CD14-positive monocyte (primary cell): ENCODE data around the gene PCK2. TPM values are rescaled to one million over a fixed set of nuclear protein-coding genes. Genes with fewer than 3 reads are reported as not detected.
A peak's percentile ranks its signal among the peaks of the same experiment; 100 is the strongest.

Experiments used
- DNase-seq, 3 donors: peaks; one replicate each; pipeline ENCODE4 v3.0.0-alpha.2; 2011 to 2022
- H2AFZ ChIP-seq: 2 replicates; pipeline ENCODE4 v1.6.0; 2012; ENCODE audit warnings: mild to moderate bottlenecking, low read depth, low read length, inconsistent platforms; ENCODE audit not compliant: insufficient read depth, poor library complexity, severe bottlenecking
- H3K27ac ChIP-seq, 2 donors: 1 replicate in 1 of 2; 2 replicates in 1 of 2; pipeline ENCODE4 v1.5.1; 2012 to 2013; ENCODE audit warnings: low read length in 2 of 2, control low read depth in 1 of 2, inconsistent platforms in 1 of 2, low read depth in 1 of 2, mild to moderate bottlenecking in 1 of 2
- H3K27me3 ChIP-seq, 2 donors: one replicate each; pipeline versions ENCODE4 v1.6.0 to v1.6.1; 2011 to 2013; ENCODE audit warnings: low read length in 2 of 2; ENCODE audit not compliant: control insufficient read depth in 2 of 2, insufficient read depth in 2 of 2
- H3K36me3 ChIP-seq, 2 donors: replicated peaks in 1 of 2; 1 replicate in 1 of 2; 2 replicates in 1 of 2; pipeline versions ENCODE4 v1.5.1 to v1.6.1; 2012 to 2013; ENCODE audit warnings: low read length in 2 of 2, control low read depth in 1 of 2, inconsistent platforms in 1 of 2, mild to moderate bottlenecking in 1 of 2; ENCODE audit not compliant: insufficient read depth in 2 of 2, control insufficient read depth in 1 of 2
- H3K4me1 ChIP-seq, 2 donors: 1 replicate in 1 of 2; 2 replicates in 1 of 2; pipeline versions ENCODE4 v1.5.1 to v1.6.1; 2012 to 2013; ENCODE audit warnings: low read length in 2 of 2, control low read depth in 1 of 2, inconsistent platforms in 1 of 2, mild to moderate bottlenecking in 1 of 2, moderate library complexity in 1 of 2; ENCODE audit not compliant: insufficient read depth in 2 of 2, control insufficient read depth in 1 of 2
- H3K4me2 ChIP-seq: replicated peaks from 2 replicates; pipeline ENCODE3; 2012; ENCODE audit warnings: low read length, moderate library complexity, mild to moderate bottlenecking; ENCODE audit not compliant: poor library complexity, severe bottlenecking; ENCODE audit errors: extremely low read depth
- H3K4me3 ChIP-seq, 3 experiments: fragments of 200-600 bp in 1 of 3; sonication (generic) in 1 of 3; replicated peaks in 1 of 3; 1 replicate in 2 of 3; 2 replicates in 1 of 3; pipeline ENCODE4 v1.5.1; 2011 to 2013; ENCODE audit warnings: low read length in 3 of 3, mild to moderate bottlenecking in 3 of 3, control low read depth in 2 of 3, low read depth in 2 of 3, inconsistent platforms in 1 of 3, moderate library complexity in 1 of 3
- H3K79me2 ChIP-seq: 2 replicates; pipeline ENCODE4 v1.6.0; 2012; ENCODE audit warnings: mild to moderate bottlenecking, control low read depth, inconsistent platforms, low read length, moderate library complexity; ENCODE audit not compliant: insufficient read depth
- H3K9ac ChIP-seq: 2 replicates; pipeline ENCODE4 v1.6.0; 2017; ENCODE audit warnings: low read length, mild to moderate bottlenecking; ENCODE audit not compliant: insufficient read depth, poor library complexity, severe bottlenecking
- H3K9me3 ChIP-seq, 2 donors: replicated peaks in 1 of 2; 1 replicate in 1 of 2; 2 replicates in 1 of 2; pipeline versions ENCODE4 v1.5.1 to v1.6.1; 2012 to 2013; ENCODE audit warnings: low read length in 2 of 2, control low read depth in 1 of 2; ENCODE audit not compliant: control insufficient read depth in 1 of 2, insufficient read depth in 1 of 2
- H4K20me1 ChIP-seq: 2 replicates; pipeline ENCODE4 v1.6.0; 2012; ENCODE audit warnings: mild to moderate bottlenecking, low read length, control low read depth, moderate library complexity; ENCODE audit not compliant: insufficient read depth
- H3K27ac Mint-ChIP-seq, 7 donors: one replicate each; pipeline ENCODE4 v1.8.0; 2020; ENCODE audit warnings: mild to moderate bottlenecking in 7 of 7, mixed read lengths in 7 of 7, moderate library complexity in 6 of 7, inconsistent platforms in 2 of 7
- H3K27me3 Mint-ChIP-seq, 3 donors: one replicate each; pipeline ENCODE4 v1.8.0; 2021 to 2022; ENCODE audit warnings: low read depth in 3 of 3, mild to moderate bottlenecking in 3 of 3, mixed read lengths in 3 of 3, moderate library complexity in 3 of 3, inconsistent platforms in 1 of 3
- H3K36me3 Mint-ChIP-seq, 2 donors: one replicate each; pipeline ENCODE4 v1.8.0; 2020; ENCODE audit warnings: mixed read lengths in 2 of 2, inconsistent platforms in 1 of 2, mild to moderate bottlenecking in 1 of 2
- H3K4me1 Mint-ChIP-seq: one replicate; pipeline ENCODE4 v1.8.0; 2020; ENCODE audit warnings: mild to moderate bottlenecking, mixed read lengths
- H3K4me3 Mint-ChIP-seq, 2 donors: one replicate each; pipeline ENCODE4 v1.8.0; 2020; ENCODE audit warnings: mild to moderate bottlenecking in 2 of 2, mixed read lengths in 2 of 2, moderate library complexity in 1 of 2
- H3K9me3 Mint-ChIP-seq, 7 donors: one replicate each; pipeline ENCODE4 v1.8.0; 2020 to 2022; ENCODE audit warnings: mixed read lengths in 7 of 7, mild to moderate bottlenecking in 6 of 7, moderate library complexity in 6 of 7, inconsistent platforms in 2 of 7
- CTCF ChIP-seq: fragments of 200-600 bp; IDR thresholded peaks from one replicate; pipeline ENCODE4 v1.8.0; 2022; ENCODE audit warnings: antibody characterized with exemption, mild to moderate bottlenecking
- WGBS: methylation state at CpG from one replicate; pipeline ENCODE4 v1.1.5; 2013; ENCODE audit warnings: missing lambda C conversion rate; ENCODE audit not compliant: insufficient coverage; 5-methylcytosine and 5-hydroxymethylcytosine counted together
- intact Hi-C, 2 donors: fragments of 100-400 bp; cut with micrococcal nuclease; formaldehyde crosslinking; loops; one replicate each; pipeline versions ENCODE4 v1.15.0 to v1.15.1; 2023
- polyA plus RNA-seq, 3 donors: library from polyadenylated mRNA; depleted of rRNA in 1 of 3; unstranded in 2 of 3; stranded (reverse) in 1 of 3; fragments of 300-500 nt in 2 of 3; fragments of >200 nt in 1 of 3; fragmentation: Illumina TruSeq in 2 of 3; gene quantifications; 1 replicate in 2 of 3; 2 replicates in 1 of 3; pipeline ENCODE4 v1.2.3, GENCODE V29; 2012 to 2021

PCK2 gene
- polyA plus RNA-seq, 3 donors, result 29.9 to 34.2 (median 31.3) TPM

DNA sequence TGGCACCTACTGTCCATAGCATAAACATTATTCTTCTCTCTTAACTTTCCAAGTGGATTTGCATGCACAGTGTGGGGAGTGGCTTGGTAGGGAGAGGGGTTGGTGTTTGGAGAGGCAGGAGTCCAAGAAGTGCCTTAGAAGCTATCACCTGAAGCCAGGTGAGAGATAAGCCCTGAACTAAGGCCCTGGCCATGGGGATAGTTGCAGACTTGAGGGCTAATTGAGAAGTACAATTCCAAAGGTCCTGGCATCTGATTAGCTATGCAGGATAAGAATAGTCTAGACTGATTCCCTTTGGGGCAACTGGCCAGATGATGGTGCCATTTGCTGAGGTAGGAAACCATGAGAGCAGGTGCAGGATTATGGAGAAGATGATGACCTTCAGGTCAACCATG lies 2.0 kb upstream of the PCK2 start:
- Histone ChIP-seq H3K27ac (peak overlapping the region in 1 of 2 donors; percentile 92), H3K9ac (no peak overlapping the region), H3K4me3 (no peak overlapping the region), H3K4me1 (peaks cover 36 to 48% of the 10 kb centered on the region in 2 donors), H3K27me3 (no peaks in the 10 kb centered on the region), H2AFZ (peak overlapping the region; percentile 17), H3K36me3 (peaks cover 0 to 4% of the 10 kb centered on the region in 2 donors), H3K79me2 (peaks cover 30% of the 10 kb centered on the region), H3K9me3 (no peaks in the 10 kb centered on the region), H4K20me1 (peaks cover 8% of the 10 kb centered on the region), H3K4me2 (no peak overlapping the region)
- Mint-ChIP-seq H3K27me3 (peaks cover 0 to 2% (median 0%) of the 10 kb centered on the region in 3 donors), H3K36me3 (peaks cover 7 to 8% of the 10 kb centered on the region in 2 donors), H3K27ac (peak overlapping the region in 4 of 7 donors; percentile 79 to 95 (median 87)), H3K9me3 (peaks cover 0 to 3% (median 0%) of the 10 kb centered on the region in 7 donors), H3K4me3 (no peak overlapping the region), H3K4me1 (peaks cover 45% of the 10 kb centered on the region)
- intact Hi-C loops, result no loop called here
- no peak for TF ChIP-seq CTCF
- DNase-seq, result no peak

DNA sequence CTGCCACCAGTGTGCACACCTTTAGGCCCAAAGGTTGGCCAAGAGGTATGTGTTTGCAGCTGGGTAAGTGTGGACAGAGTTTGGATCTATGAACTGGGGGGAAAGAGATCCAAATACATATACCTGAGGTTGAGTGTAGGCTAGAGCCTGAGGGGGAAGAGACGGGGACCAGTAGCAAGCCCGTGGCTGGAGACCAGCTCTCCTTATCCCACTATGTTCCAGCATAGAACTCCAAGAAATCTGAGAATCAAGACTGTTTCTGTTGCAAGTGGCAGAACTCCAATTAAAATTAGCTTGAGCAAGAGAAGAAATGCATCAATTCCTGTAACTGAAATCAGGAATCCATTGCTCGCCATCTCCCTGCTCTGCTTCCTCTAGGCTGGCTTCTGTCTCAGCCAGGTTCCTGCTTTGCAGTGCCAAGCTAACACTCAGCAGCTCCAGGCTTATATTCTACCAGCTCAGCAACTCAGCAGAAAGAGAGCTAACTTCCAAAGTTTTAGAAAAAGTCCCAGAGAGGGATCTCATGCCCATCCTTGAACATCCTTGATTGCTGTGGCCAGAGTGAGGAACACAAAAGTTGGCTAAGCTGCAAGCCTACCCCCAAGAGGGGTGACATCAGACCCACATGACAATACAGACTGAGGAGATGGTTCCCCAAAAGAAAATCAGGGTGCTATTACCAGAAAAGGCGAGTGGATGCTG lies 1.5 kb upstream of the PCK2 start:
- DNase-seq, result peak; percentile 56 to 73 (median 59)

More for the DNA sequence above, 1.5 kb upstream of the PCK2 start:
- Histone ChIP-seq H3K4me2 (peak overlapping the region; percentile 0), H3K9ac (peak overlapping the region; percentile 6), H4K20me1 (peaks cover 8% of the 10 kb centered on the region), H3K27ac (peak overlapping the region; percentile 68 to 92), H3K4me3 (no peak overlapping the region), H3K36me3 (peaks cover 0 to 5% of the 10 kb centered on the region in 2 donors), H3K4me1 (peaks cover 36 to 48% of the 10 kb centered on the region in 2 donors), H3K9me3 (no peaks in the 10 kb centered on the region), H2AFZ (no peak overlapping the region), H3K79me2 (peaks cover 31% of the 10 kb centered on the region), H3K27me3 (no peaks in the 10 kb centered on the region)
- TF ChIP-seq CTCF, result no peak
- peaks cover 0 to 2% (median 0%) of the 10 kb centered on the region in 3 donors for H3K27me3 Mint-ChIP-seq
- H3K9me3 Mint-ChIP-seq, result peaks cover 0 to 3% (median 0%) of the 10 kb centered on the region in 7 donors
- H3K27ac Mint-ChIP-seq, result peak overlapping the region; percentile 85 to 95 (median 89)
- peak overlapping the region in 1 of 2 donors; percentile 96 for H3K4me3 Mint-ChIP-seq
- intact Hi-C loops, result no loop called here
- H3K36me3 Mint-ChIP-seq, result peaks cover 8 to 10% of the 10 kb centered on the region in 2 donors
- WGBS, result 50% methylated on average over 2 of the region's 4 CpGs
- peaks cover 45% of the 10 kb centered on the region for H3K4me1 Mint-ChIP-seq
